Fibroblast of peridontal ligament (primary cell): Measurements from ENCODE around the gene MAMDC4.

Source experiments
- DNase-seq: peaks from one replicate; pipeline ENCODE4 v3.0.0-alpha.2; 2010; ENCODE audit errors: extremely low read depth

Gene MAMDC4

GRCh38 chr9:136849960-136850865, 1.9 kb upstream of the MAMDC4 start:
- DNase-seq: no peak

DNA sequence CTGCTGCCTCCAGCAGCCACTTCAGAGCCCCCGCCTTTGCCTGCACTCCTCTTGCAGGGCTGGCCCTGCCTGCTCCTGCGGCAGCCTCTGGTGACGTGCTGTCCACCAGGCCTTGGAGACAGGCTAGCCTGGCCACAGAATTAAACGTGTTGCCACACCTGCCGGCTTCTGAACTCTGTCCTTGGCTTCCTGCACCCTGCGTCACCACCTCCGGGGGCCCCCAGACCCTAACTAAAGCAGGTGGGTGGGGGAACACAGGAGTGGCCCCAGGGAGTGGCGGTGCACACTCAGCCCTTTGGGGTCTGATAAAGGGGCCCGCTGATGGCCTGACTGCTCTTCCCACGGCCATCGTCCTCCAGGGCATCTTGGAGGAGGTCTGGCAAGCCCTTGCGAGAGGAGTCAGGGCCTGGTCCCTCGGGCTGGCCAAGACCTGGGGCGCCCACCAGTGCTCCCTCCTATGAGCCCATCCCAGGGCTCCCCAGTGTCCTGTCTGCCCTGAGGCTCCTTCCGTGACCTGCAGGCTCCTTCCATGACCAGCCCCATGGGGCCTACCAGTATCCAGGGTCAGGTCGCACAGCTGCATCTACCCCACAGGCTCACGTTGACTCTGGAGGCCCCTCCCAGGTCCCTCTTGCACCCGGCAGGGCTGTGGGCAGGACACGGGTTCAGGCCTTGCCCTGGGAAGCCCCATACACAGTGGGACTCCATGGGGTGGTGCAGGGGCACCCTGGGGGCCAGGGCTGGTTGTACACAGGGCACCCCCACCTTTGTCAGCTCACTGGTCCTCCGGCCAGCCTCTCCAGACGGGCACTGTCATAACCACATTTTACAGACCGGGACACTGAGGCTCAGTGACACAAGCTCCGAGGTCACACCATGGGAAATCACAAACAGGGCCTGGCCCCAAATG, 1.0 kb upstream of the MAMDC4 start:
- no peak for DNase-seq

GRCh38 chr9:136852664-136853595, 784 bp downstream of the MAMDC4 start:
- DNase-seq: no peak

DNA sequence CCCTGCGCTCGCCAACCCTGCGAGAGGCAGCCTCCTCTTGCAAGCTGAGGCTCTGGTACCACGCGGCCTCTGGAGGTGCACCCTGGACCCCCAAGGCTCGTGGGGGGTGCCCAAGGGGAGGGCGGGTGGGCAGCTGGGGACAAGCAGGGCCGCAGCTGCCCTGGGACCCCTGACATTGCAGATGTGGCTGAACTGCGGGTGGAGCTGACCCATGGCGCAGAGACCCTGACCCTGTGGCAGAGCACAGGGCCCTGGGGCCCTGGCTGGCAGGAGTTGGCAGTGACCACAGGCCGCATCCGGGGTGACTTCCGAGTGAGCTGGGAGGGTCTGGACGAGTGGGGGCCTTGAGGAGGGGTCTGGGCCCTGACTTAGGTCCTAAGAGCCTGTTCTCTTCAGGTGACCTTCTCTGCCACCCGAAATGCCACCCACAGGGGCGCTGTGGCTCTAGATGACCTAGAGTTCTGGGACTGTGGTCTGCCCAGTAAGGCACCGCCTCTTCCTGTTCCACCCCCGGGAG, 1.5 kb downstream of the MAMDC4 start:
- DNase-seq: no peak

DNA sequence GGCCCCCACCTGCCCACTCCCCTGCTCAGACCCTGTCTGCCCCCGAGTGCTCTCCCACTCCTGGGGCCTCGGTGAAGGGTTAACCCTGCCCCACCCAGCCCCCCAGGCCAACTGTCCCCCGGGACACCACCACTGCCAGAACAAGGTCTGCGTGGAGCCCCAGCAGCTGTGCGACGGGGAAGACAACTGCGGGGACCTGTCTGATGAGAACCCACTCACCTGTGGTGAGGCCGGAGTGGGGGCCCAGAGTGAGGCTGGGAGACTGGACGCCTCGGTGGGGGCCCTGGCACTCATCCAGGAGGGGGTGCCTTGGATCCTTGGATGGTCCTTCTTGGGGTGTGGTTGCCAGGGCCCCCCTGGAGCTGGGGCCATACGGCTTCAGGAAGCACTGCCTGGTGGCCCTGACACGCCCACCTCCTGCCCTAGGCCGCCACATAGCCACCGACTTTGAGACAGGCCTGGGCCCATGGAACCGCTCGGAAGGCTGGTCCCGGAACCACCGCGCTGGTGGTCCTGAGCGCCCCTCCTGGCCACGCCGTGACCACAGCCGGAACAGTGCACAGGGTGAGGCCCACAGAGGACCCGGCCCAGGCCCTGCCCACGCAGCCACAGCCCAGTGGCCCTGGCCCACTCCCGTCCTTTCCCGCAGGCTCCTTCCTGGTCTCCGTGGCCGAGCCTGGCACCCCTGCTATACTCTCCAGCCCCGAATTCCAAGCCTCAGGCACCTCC, 2.1 kb downstream of the MAMDC4 start:
- no peak for DNase-seq

- DNase-seq: no peak
Observed at GRCh38 chr9:136854842-136855460, 2.8 kb downstream of the MAMDC4 start.

GRCh38 chr9:136855461-136856078, 3.4 kb downstream of the MAMDC4 start:
- DNase-seq: no peak

GRCh38 chr9:136856079-136856476, 3.9 kb downstream of the MAMDC4 start:
- no peak for DNase-seq

DNA sequence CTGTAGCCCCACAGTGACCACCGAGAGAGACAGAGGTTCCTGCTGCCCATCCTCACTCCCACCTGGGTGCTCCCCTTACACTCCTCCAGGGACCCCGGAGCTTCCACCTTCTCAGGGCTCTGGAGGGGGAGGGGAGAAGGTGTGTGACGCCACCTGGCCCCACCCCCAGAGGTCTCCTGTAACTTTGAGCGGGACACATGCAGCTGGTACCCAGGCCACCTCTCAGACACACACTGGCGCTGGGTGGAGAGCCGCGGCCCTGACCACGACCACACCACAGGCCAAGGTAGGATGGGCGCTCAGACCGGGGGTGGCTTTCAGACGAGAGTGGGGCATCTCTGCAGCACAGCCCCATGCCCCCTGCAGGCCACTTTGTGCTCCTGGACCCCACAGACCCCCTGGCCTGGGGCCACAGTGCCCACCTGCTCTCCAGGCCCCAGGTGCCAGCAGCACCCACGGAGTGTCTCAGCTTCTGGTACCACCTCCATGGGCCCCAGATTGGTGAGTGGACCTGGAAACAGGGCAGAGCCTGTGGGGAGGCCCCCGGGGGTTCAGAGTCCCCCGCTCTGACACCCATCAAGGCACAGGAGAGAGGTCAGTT, 4.5 kb downstream of the MAMDC4 start:
- DNase-seq: no peak

DNA sequence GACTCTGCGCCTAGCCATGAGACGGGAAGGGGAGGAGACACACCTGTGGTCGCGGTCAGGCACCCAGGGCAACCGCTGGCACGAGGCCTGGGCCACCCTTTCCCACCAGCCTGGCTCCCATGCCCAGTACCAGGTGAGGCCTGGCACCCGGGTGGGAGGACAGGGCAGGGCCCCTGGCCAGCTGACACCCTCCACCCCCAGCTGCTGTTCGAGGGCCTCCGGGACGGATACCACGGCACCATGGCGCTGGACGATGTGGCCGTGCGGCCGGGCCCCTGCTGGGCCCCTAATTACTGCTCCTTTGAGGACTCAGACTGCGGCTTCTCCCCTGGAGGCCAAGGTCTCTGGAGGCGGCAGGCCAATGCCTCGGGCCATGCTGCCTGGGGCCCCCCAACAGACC, 5.0 kb downstream of the MAMDC4 start:
- no peak for DNase-seq

DNA sequence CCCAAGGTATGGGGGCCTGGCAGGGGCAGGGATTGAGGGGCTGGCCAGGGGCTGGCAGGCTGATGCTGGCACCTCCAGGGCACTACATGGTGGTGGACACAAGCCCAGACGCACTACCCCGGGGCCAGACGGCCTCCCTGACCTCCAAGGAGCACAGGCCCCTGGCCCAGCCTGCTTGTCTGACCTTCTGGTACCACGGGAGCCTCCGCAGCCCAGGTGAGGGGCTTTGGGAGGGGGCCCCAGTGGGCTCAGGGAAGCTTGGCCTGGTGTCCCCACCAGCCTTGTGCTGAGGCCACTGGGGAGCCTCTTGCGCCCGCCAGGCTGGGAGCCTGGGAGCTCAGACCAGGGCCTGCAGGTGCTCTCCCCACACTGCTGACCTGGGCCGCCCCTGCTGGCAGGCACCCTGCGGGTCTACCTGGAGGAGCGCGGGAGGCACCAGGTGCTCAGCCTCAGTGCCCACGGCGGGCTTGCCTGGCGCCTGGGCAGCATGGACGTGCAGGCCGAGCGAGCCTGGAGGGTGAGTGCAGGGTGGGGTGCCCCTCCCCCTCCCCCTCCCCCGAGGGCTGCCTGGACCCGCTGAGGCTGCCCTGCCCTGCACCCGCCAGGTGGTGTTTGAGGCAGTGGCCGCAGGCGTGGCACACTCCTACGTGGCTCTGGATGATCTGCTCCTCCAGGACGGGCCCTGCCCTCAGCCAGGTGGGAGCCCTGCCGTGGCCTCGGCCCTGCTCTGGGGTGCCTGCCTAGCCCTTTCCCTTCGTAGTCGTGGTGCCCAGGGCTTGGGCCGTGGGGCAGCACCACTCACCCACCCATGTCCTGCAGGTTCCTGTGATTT, 5.7 kb downstream of the MAMDC4 start:
- no peak for DNase-seq

- no peak for DNase-seq
Observed at GRCh38 chr9:136858452-136858843, 6.3 kb downstream of the MAMDC4 start.

DNA sequence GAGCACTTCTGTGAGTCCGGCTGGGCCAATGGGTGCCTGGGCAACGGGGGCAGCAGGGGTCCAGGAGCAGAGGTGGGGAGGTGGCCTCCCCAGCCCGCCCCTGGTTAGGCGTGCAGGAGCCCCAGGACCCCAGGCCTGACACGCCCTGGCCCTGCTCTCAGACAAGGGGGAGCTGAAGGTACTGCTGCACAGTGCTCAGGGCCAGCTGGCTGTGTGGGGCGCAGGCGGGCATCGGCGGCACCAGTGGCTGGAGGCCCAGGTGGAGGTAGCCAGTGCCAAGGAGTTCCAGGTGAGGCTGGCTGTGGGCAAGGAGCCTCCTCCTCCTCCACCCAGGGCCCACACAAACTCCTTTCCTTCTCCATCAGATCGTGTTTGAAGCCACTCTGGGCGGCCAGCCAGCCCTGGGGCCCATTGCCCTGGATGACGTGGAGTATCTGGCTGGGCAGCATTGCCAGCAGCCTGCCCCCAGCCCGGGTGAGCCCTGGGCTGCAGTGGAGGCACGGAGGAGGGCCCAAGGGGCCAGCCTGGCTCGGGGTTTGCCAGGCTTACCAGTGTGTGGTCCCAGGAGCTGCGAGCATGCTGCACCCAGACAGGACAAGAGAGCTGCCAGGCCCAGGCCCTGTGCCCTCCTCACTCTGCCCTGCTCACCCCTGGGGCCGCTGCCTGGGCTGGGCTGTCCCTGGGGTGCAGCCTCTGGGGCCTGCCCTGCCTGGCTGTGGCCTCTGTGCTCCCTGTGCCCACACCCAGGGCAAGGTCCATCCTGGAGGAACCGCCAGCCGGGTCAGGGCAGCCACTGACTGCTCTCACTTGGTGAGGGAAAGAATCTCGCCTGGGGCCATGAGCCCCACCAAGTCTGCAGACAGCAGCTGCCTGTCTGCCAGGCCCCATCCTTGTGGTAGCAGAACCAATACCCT, 7.0 kb downstream of the MAMDC4 start:
- peak; percentile 54 for DNase-seq

GRCh38 chr9:136860529-136860928, 8.4 kb downstream of the MAMDC4 start:
- no peak for DNase-seq

GRCh38 chr9:136860933-136861873, 9.1 kb downstream of the MAMDC4 start:
- no peak for DNase-seq

DNA sequence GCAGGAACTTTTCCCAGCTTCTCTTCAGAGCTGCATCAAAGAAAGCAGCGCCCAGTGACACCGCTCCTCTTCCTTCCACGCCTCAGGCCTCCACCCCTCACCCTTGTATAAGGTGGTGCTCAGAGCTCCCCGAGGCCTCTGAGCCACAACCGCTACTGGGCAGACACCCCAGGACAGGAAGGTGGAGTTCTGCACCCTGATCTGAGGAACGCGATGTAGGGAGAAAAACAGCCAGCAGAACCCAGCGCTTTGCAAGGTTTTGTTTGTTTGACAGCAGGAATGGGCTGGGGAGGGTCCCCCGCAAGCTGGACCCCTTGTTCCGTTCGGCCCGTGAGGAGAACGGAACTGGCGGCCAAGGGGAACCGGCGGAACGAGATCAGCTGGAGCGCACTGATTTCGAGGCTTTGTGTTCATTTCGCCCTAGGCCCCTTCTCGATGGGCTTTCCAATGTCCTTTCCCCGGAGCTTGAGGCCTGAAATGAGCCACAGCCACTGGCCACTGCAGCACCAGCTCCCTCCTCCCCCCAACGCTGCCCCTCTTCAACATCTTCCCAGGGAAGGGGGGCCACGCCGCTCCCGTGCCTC, 9.8 kb downstream of the MAMDC4 start:
- no peak for DNase-seq
